Caco-2 (cell line): Measurements from ENCODE around the gene CEP55. TPM values are rescaled to one million over a fixed set of nuclear protein-coding genes. Genes with fewer than 3 reads are reported as not detected.

Experiments used
- BruUV-seq: library from RNA; stranded (reverse); fragments of 400-500 nt; replicated peaks from 2 replicates; lab custom pipeline; 2021; lab: Mats Ljungman, UMichigan
- CTCF ChIA-PET: fragments of 300-600 bp; sonication (Branson Sonifier 250); formaldehyde crosslinking; loops from one replicate; lab custom pipeline; 2022; ENCODE audit warnings: antibody characterized with exemption; lab: Charles Lee
- POLR2A ChIA-PET: fragments of 300-600 bp; sonication (Branson Sonifier 250); formaldehyde crosslinking; loops from one replicate; lab custom pipeline; 2022; ENCODE audit warnings: antibody characterized with exemption; lab: Charles Lee
- DNase-seq, 2 experiments: peaks; one replicate each; pipeline versions ENCODE4 v3.0.0 to v3.0.0-alpha.2; 2020 to 2022
- H3K27me3 ChIP-seq: replicated peaks from 2 replicates; pipeline ENCODE4 v1.6.0; 2011; ENCODE audit warnings: low read length; ENCODE audit not compliant: control insufficient read depth, insufficient read depth
- H3K36me3 ChIP-seq: 2 replicates; pipeline ENCODE4 v1.5.1; 2011; ENCODE audit warnings: low read length; ENCODE audit not compliant: control insufficient read depth, insufficient read depth
- H3K4me1 ChIP-seq: fragments of 250-450 bp; sonication (Bioruptor Pico); 2 replicates; pipeline ENCODE4 v1.5.1; 2020; ENCODE audit warnings: mild to moderate bottlenecking
- H3K4me3 ChIP-seq: 2 replicates; pipeline ENCODE4 v1.5.1; 2011; ENCODE audit warnings: low read depth, mild to moderate bottlenecking, control low read depth, low read length
- H3K9me3 ChIP-seq: fragments of 250-450 bp; sonication (Bioruptor Pico); 2 replicates; pipeline ENCODE4 v1.5.1; 2020; ENCODE audit warnings: mild to moderate bottlenecking, moderate library complexity
- H3K27ac Mint-ChIP-seq: one replicate; pipeline ENCODE4 v1.8.0; 2022; ENCODE audit warnings: mixed read lengths; ENCODE audit not compliant: unreplicated experiment
- H3K27me3 Mint-ChIP-seq: one replicate; pipeline ENCODE4 v1.8.0; 2022; ENCODE audit warnings: mixed read lengths; ENCODE audit not compliant: insufficient read depth, unreplicated experiment
- H3K36me3 Mint-ChIP-seq: one replicate; pipeline ENCODE4 v1.8.0; 2022; ENCODE audit warnings: mild to moderate bottlenecking, mixed read lengths; ENCODE audit not compliant: insufficient read depth, unreplicated experiment
- H3K4me1 Mint-ChIP-seq: one replicate; pipeline ENCODE4 v1.8.0; 2022; ENCODE audit warnings: low read depth, mixed read lengths; ENCODE audit not compliant: unreplicated experiment
- H3K4me3 Mint-ChIP-seq: one replicate; pipeline ENCODE4 v1.8.0; 2022; ENCODE audit warnings: mild to moderate bottlenecking, moderate library complexity, mixed read lengths; ENCODE audit not compliant: unreplicated experiment
- H3K9me3 Mint-ChIP-seq: one replicate; pipeline ENCODE4 v1.8.0; 2022; ENCODE audit warnings: mixed read lengths; ENCODE audit not compliant: unreplicated experiment
- CTCF ChIP-seq, 2 experiments: fragments of 200-600 bp in 1 of 2; IDR thresholded peaks; 1 replicate in 1 of 2; 2 replicates in 1 of 2; pipeline versions ENCODE4 v1.5.1 to v1.8.0; 2011 to 2022; ENCODE audit warnings: antibody characterized with exemption in 1 of 2, control low read depth in 1 of 2, inconsistent platforms in 1 of 2, low read depth in 1 of 2, low read length in 1 of 2, mild to moderate bottlenecking in 1 of 2, moderate library complexity in 1 of 2; ENCODE audit not compliant: insufficient read depth in 1 of 2, severe bottlenecking in 1 of 2, unreplicated experiment in 1 of 2
- intact Hi-C: fragments of 100-400 bp; cut with micrococcal nuclease; formaldehyde crosslinking; loops from one replicate; pipeline ENCODE4 v1.10.0; 2022; ENCODE audit not compliant: unreplicated experiment
- total RNA-seq: library from RNA; stranded (reverse); gene quantifications from 2 replicates; pipeline ENCODE4 v1.2.3, GENCODE V29; 2022

CEP55 gene
- total RNA-seq, 1 experiment from 2014 or later: 65.3 TPM

- Mint-ChIP-seq H3K4me1 (peaks cover 40% of the 10 kb centered on the region), H3K27me3 (no peaks in the 10 kb centered on the region), H3K36me3 (peaks cover 42% of the 10 kb centered on the region), H3K27ac (peak overlapping the region; percentile 95), H3K9me3 (no peaks in the 10 kb centered on the region), H3K4me3 (peak overlapping the region; percentile 96)
- Histone ChIP-seq H3K4me3 (peak overlapping the region; percentile 93), H3K36me3 (no peaks in the 10 kb centered on the region), H3K9me3 (no peaks in the 10 kb centered on the region), H3K27me3 (no peaks in the 10 kb centered on the region), H3K4me1 (peaks cover 30% of the 10 kb centered on the region)
- intact Hi-C loops: loop anchor here (5.0 kb wide), 1 partner anchor 177 kb away; no protein-coding TSS in a partner anchor
- no peak for DNase-seq
- no peak for TF ChIP-seq CTCF (IDR thresholded peaks at IDR 0.05; ENCODE audit: insufficient read depth in 1 of 2, low read depth in 1 of 2, low read length in 1 of 2, severe bottlenecking in 1 of 2, unreplicated experiment in 1 of 2)
- ChIA-PET POLR2A (interaction anchor here (0.8 to 1.2 kb wide), 4 partner anchors 10 to 423 kb away, joined by 3 to 9 read pairs (median 4); no protein-coding TSS in a partner anchor), CTCF (interaction anchor here (0.6 to 1.6 kb wide), 11 partner anchors 10 to 189 kb away, joined by 3 to 7 read pairs (median 4); partner anchors contain the start of gene MYOF)
- BruUV-seq: TSS peak; percentile 91
Measured at GRCh38 chr10:93495654-93496321, 624 bp upstream of the CEP55 start.

DNA sequence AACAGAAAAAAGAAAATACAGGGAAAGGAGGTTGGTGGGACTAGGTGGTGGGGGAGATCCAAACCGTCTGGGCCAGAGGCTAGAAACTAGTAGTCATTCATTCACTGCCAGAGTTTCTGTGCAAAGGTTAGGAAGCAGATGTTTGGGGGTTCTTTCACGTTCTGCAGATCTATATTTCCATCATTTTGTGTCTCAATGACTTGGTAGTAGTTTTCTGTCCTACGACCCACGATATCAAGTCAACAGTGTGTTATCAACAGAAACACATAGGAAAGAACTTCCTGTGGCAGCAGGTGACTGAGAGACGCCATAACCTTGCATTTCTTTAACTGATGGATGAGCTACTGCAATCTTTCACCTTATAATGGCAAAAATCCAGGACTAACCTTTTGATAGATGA lies 1.8 kb downstream of the CEP55 start:
- peak overlapping the region; percentile 96 for H3K4me3 Mint-ChIP-seq

DNA sequence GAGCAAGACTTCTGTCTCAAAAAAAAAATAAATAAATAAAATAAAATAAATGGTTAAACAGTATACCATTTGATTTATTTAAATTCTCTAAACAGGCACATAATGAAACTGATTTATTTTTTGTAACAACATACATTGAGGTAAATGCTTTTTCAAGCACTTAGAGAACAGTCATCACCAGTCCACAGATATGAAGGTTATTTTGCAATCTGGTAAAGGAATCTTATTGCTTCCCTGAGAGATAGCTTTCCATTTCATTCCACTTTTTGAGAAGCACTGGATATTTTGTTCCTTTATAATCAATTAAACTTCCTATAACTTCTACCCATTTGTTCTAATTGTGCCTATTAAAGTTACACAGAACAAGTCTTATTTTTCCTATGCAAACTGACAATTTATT lies 5.2 kb downstream of the CEP55 start:
- Histone ChIP-seq H3K27me3 (no peaks in the 10 kb centered on the region), H3K4me3 (no peak overlapping the region), H3K4me1 (peaks cover 14% of the 10 kb centered on the region; the same call in 1 of the 2 replicates), H3K9me3 (no peaks in the 10 kb centered on the region), H3K36me3 (no peaks in the 10 kb centered on the region)
- DNase-seq: no peak
- ChIA-PET CTCF (interaction anchor here (1.0 kb wide), 1 partner anchor 20 kb away, joined by 3 read pairs; the partner anchor contains the start of gene MYOF), POLR2A (no interaction called here)
- no peaks in the 10 kb centered on the region for H3K9me3 Mint-ChIP-seq
- peaks cover 84% of the 10 kb centered on the region for H3K36me3 Mint-ChIP-seq
- no peak for TF ChIP-seq CTCF (IDR thresholded peaks at IDR 0.05; ENCODE audit: insufficient read depth in 1 of 2, low read depth in 1 of 2, low read length in 1 of 2, severe bottlenecking in 1 of 2, unreplicated experiment in 1 of 2)
- no peak overlapping the region for H3K27ac Mint-ChIP-seq
- intact Hi-C loops: no loop called here
- peaks cover 23% of the 10 kb centered on the region for H3K4me1 Mint-ChIP-seq
- H3K27me3 Mint-ChIP-seq: no peaks in the 10 kb centered on the region
- H3K4me3 Mint-ChIP-seq: peak overlapping the region; percentile 9
- no TSS peak for BruUV-seq

More for the DNA sequence above, 1.8 kb downstream of the CEP55 start:
- H3K27me3 ChIP-seq: no peaks in the 10 kb centered on the region
- BruUV-seq: no TSS peak
- peaks cover 61% of the 10 kb centered on the region for H3K36me3 Mint-ChIP-seq
- DNase-seq: no peak
- peak overlapping the region; percentile 95 for H3K27ac Mint-ChIP-seq
- no peaks in the 10 kb centered on the region for H3K36me3 ChIP-seq
- CTCF ChIA-PET: no interaction called here
- intact Hi-C loops: loop anchor here (5.0 kb wide), 1 partner anchor 174 kb away; no protein-coding TSS in a partner anchor
- no peaks in the 10 kb centered on the region for H3K9me3 ChIP-seq
- no peaks in the 10 kb centered on the region for H3K9me3 Mint-ChIP-seq
- H3K4me1 ChIP-seq: peaks cover 34% of the 10 kb centered on the region
- TF ChIP-seq CTCF (IDR thresholded peaks at IDR 0.05; ENCODE audit: insufficient read depth in 1 of 2, low read depth in 1 of 2, low read length in 1 of 2, severe bottlenecking in 1 of 2, unreplicated experiment in 1 of 2): no peak
- POLR2A ChIA-PET: no interaction called here
- H3K27me3 Mint-ChIP-seq: no peaks in the 10 kb centered on the region
- H3K4me1 Mint-ChIP-seq: peaks cover 32% of the 10 kb centered on the region
- H3K4me3 ChIP-seq: no peak overlapping the region
